HG02610 (cell line): ENCODE data around the gene CDC6.
A peak's percentile ranks its signal among the peaks of the same experiment; 100 is the strongest.

Experiments
- ATAC-seq: cut with Tn5 transposase; IDR thresholded peaks from one replicate; pipeline ENCODE4 v1.9.1; 2021; ENCODE audit warnings: mild to moderate bottlenecking, moderate library complexity; ENCODE audit not compliant: unreplicated experiment

Gene CDC6

DNA sequence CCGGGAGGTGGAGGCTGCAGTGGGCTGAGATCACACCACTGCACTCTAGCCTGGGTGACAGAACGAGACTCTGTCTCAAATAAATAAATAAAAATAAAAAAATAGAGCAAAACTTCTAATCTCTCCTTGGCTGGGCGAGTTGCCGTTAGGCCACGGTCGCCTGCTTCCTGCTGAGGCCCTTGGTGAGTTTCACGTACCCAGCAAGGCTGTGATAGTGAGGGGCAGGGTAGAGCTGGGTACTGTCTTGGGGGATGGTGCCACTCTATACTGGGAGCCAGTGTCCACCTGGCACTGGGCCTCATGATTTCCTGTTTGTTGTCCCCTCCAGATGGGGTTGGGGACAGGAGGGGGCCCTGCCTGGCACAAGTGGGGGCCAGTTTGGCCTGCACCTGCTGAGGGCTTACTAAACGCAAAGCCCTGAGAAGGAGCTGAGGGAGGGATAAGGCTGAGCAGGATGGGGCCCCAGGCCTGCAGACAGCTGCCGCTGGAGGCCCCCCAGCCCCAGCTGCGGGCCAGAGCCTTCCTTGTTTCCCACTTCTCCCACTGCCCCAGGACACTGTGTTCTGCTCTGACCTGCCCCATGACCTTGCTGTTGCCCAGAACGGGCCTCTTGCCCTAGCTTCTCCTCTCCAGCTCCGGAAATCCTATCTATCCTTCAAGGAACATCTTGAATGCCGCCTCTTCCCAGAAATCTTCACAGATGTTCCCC lies 51.4 kb downstream of the CDC6 start:
- no peak for ATAC-seq

DNA sequence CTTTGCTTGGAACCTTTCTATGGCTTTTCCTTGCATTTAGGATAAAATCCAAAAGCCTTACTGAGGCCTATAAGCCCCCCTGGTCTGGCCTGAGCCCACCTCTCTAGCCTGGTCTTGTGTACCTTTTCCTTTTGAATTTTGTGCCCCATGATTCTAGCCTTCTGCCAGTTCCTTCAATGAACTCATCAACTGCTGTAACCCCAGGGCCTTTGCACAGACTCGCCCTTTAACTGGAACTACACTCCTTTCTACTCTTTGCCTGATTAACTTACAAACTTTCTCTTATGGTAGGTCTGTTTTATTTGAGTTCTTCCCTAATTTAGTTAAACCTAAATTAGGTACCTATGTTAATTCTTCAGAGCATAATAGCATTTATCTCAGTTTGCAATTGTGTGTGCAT lies 52.6 kb downstream of the CDC6 start:
- ATAC-seq: no peak

DNA sequence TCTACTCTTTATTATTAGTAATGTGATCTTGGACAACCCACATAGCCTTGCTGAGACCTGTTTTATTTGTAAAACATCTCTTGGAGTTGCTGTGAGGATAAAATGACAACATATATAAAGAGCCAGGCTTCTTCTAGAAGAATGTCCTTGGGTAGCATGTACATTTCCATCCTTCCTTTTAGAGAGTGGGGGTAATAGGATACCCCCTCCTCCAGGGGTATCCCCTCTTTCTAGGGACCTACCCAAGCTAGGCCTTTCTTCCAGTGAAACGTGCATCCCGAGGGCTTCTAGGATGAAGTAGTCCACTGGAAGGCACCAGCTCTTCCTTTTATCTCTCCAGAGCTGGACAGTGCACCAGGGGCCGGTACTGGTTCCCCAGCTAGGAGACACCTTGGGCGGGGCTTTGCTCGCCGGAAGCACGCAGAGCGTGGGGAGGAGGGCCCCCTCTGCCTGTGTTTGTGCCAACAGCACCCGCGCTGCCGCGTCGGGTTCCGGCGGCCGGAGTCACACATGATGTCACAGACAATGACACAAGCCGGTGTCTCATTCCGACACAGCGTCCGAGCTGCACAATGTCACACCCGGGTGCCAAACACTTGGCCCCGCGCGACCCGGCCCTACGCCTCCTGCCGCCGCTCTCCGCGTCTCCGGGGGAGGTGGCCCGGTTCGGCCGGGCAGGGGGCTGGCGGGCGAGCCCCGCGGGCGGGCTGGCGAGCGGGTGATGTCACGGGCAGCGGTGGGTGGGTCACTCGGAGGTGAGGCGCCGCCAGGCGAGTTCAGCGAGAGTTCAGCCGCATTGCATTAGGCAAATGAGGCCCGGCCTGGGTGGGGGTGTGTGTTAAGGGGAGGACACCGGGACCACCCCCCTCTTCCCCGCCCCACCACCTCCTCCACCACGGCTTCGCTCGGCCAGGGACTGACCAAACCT lies 53.5 kb downstream of the CDC6 start:
- peak; percentile 48 for ATAC-seq

DNA sequence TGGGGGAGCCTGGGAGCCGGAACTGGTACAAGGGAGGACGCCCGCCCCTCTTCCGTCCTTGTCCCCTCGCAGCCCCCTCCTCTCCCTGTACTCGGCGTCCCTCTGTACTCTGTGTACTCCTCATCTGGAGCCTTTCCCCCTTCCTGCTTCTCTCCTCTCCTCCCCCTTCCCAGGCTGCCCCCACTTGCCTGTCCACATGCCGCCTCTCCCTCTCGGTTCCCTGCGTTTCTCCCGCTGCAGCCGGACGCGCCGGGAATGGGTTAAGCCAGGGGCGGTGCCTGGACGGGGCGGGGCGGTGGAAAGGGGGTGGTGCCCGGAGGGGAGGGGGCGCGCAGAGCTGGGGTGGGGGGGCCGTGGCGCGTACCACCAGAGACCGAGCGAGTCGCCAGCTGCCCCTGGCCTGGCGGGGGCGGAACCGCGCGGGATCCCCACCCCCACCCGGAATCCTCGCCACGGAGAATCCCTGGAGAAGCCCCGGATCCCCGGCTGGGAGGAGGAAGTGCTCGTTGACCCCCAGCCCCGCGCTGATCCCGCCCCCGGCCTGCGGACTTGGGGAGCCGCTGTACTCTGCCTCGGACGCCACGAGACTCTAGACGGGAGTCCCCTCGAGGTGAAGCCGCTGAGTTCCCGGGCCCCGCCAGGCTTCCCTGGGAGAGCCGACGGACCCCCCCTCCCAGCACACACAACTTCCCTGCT lies 54.3 kb downstream of the CDC6 start:
- no peak for ATAC-seq

DNA sequence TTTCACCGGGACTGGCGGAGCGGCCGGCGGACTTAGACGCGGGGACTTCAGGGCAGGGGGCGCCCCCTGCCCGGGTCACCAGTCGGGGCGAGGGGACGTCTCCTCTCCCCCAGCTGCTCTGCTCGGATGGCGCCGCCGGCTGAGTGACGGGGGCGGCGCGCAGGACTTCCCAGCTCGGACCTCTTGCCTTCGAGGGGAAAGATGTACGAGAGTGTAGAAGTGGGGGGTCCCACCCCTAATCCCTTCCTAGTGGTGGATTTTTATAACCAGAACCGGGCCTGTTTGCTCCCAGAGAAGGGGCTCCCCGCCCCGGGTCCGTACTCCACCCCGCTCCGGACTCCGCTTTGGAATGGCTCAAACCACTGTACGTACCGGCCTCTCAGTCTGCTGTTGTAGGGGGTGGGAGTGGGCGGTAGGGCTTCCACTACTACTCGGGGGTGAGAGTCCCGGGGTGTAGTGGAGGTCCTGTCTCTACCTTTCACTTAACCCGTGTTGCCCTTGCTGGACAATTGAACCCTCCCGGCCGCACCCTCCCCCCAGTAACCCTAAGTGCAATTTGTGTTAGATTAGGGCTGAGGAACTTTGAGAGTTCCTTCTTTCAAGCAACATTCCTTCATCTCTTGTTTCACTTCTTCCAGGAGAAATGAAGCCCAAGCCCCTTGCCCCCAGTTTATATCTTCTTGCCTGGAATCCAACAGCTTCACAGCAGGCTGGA lies 55.0 kb downstream of the CDC6 start:
- ATAC-seq: no peak

DNA sequence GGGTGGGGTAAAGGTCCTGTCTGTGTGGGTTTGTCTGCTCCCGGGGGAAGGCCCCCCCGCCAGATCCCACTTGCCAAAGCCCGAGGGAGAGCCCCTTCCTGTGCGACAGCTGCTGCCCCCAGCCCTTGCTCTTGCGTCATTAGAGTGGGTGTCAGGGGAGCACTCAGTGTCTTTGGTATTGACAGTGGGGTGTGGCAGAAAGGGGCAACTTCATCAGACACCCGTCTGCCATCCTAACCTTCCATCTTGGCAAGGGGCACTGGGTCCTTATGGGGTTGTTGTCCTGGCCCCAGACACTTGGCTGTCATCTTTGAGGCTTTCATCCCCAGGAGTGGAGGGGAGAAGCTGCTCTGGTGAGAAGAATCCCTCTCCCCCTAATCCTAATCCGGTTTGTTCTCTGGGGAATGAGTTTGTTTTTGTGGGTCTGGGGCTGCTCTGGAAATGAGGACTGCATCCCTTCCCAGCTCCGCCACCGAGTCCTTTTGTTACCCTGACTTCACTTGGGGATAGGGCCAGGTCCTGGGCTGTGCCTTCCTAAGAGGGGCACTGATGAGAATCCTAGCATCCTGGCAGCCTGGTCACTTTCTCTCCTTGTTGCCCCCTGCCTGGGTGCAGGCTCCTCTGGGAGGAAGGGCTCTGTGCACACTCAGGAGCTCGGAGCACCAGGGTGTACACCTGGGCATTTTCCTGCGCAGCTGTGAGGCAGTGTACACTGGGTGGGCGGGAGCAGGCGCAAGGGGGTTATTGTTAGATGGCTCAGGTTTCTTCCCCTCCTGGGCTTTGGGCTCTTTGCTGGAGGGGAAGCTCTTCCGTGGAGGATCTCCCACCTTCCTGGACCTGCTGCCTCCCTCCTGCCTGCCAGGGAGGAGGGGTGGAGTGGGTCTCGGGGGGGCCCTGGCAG lies 55.8 kb downstream of the CDC6 start:
- no peak for ATAC-seq

DNA sequence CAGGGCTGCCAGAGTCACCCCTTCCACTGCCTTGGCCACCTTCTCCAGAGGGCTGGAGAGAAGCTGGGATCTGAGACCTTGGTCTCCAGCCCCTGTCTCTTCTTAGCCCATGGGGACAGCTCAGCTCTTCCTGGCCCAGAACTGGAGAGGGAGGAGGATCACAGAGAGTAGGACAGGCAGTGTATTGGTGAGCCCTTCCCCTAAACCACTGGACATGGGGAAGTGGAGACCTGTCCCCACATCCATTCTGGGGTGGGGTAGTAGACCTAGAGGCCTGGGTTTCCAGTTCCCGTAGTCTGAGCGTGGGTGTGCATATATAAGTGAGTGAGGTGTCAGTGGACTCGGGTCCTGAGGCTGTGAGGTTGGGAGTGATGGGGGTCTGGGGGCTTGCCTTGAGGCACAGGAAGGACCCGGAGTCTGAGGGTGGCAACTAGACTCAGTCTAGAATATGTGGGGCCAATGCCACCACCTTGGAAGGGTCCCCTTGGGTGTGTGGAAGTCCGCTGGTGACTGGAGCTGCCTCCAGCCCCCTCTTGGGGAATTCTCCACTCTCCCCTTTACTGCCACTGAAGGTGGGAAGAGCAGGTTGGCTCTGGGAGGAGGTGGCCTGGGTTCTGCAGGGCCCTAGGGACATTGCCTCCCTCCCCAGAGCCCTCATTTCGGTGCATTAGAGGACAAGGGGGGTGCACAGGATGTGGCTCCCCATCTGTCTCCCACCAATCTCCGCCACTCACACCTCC lies 56.9 kb downstream of the CDC6 start:
- ATAC-seq: no peak

DNA sequence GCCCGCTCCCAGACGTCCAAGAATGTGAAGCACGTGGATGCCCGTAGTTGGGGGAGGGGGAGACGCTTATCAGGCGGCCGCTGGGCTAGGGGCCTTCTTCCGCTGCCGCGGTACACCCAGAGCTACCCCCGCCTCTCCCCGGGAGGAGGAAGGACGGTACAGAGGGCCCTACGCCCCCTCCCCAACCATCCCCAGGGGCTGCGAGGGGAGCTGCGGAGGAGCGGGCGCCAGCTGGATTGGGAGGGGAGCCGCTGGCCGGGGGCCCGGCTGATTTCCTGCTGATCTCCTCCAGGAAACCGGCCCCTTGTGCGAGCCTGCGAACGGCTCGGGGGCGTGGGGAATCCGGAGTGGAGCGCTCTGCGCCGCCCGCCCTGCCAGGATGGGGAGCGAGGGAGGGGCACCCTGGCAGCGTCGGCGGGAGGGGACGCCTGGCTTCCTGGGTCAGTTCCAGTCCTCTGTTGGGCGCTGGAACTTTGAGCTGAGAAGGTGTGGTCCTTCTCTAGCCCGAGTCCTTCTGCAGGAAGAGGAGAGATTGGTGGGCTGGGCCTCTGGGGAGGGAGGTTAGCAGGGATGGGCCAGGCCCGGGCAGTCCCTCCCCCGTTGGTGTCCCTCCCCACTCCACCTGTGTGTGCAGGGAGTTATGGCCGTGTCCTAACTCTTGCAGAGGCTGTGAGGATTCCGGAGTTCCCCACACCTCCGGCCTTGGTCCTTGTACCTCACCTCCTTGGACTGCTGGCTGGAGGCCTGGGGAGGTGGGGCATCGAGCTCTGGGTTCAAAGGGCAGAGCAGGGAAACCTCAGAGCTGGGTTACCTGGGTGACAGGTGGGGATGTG lies 57.7 kb downstream of the CDC6 start:
- ATAC-seq: no peak

DNA sequence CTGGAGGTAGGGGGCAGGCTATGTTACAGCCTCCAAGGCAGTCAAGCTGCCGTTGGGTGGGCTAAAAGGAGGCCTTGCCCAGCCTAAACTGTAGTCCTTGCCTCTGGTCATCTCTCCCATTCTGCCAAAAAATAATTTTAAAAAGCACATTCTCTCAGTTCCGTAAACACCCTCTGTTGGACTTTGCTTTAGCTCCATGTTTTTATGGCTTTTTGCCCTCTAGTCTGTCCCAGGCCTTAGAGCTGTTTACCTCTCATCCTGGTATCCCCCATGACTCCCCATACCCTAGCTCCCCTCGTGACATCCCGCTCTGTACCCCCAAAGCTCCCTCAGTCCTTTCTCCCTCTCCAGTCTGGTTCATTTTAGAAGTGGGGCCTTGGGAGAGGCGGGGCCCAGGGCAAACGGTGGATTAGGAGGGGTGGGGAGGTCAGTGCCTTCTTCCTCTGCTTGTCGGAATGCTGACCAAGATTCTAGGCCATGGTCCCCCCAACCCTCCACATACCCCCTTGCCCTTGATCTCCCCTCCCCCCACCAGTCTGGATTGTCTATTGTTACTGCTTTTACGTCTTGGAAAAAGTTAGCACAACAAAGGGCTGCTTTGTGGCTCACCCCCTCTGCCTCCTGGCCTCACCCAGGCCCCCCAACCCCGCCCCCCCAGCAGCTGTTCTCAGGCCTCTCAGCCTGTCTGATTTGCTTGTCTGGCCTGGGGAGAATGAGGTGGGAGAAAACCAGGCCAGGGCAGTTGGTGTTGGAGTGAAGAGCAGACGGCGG lies 58.5 kb downstream of the CDC6 start:
- ATAC-seq: no peak

DNA sequence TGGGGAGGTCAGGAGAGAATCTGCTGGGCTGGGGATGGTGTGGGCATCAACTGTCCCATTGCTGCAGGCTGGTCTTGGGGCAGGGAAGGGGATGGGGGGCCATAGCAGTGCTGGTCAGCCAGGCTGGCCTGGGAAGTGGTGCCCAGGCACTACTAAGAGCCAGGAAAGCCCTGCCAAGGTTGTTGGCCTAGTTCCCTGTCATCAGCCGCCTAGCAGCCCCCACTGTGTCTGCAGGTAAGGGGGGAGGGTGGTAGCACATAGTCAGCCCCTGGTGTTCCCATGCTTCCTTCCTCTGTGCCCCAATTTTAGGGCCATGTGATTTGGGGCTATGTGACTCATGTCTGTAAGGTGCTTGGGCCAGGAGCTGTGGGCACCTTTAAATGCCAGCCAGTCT lies 59.1 kb downstream of the CDC6 start:
- ATAC-seq: no peak

DNA sequence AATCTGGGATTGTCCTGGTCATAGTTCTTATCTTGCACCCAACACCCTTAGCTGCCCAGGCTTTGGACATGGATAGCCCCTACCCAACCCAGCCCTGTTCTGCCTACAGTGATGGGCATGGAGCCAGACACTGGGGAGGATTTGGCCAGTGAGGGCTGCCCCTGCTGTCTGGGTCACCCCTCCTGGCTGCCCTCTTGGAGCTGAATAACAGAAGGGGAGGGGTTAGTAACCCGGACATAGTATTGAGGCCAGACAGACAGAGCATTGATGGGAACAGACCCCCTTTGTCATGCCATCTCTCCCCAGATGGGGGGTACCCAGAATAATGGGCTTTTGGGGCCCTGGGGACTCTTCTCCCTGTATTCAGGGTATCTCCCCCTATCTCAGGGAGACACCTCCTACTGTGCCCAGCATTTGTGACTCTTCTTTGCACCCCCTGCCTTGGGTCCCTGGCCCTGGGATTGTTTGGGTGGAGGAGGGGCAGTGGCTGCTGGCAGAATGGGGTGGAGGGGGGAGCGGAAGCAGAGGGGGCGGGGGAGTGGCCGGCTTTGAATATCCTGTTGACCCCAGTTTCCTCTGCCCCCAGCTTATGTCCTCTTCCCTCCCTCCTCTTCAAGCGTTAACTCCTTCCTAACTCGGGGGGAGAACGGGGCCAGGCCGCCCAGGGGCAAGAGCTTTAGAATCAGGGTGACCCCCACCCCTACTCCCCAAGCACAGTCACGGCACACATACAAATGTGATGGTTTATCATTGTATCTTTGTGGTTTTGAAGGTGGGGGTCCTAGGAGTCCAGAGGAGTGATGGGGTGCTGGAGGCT lies 59.8 kb downstream of the CDC6 start:
- ATAC-seq: no peak

DNA sequence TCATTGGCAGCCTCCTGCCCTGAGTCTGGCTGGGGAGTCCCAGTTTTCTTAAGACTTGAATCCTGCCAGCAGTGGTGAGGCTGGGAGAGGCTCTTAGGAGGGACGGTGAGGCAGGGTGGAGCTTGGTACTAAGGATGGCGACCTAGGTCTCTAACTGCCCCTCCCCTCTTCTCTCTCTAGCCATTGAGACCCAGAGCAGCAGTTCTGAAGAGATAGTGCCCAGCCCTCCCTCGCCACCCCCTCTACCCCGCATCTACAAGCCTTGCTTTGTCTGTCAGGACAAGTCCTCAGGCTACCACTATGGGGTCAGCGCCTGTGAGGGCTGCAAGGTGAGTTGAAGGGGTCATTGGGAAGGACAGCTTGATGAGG lies 60.4 kb downstream of the CDC6 start:
- ATAC-seq: no peak

DNA sequence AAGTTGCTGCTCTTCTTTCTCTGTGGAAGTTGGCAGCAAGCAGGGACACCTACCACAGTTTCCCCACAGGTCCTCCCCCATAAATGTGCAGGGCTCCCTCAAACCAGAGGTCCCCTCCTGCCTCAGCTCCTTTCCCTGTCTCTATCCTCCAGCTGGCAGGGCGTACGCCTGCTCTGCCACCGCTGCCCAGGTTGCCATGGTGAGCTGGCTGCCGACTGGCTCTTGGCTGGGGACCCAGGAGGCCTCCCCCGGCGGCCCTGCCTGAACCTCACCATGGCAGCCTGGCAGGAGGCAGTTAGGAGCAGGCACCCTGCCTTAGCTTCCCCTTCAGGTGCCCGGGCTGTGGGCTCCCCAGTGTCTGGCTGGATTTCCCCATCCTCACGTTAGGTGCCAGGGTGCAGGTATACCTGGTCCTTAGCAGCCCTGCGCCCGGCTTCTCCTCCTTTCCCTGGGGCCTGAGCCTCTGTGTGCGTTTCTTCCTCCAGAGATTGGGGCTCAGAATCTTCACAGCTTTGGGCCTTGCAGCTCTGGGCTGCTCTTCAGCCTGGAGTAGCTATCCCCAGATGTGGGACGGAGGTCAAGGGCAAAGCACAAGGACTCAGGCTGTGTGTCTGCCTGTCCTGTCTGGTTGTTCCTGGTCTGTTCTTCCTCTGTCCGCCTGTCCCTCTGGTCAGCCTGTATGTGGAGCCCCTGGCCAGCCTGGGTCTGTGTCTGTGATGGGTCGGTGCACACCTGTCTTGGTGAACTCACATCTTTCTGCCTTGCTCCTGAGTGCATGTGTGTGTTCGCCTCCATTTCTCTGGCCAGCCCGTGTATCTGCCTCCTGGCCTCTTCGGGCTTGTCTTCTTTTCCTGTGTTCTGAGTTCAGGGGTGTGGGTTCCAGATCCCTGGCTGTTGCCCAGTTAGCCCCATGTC lies 61.1 kb downstream of the CDC6 start:
- no peak for ATAC-seq

DNA sequence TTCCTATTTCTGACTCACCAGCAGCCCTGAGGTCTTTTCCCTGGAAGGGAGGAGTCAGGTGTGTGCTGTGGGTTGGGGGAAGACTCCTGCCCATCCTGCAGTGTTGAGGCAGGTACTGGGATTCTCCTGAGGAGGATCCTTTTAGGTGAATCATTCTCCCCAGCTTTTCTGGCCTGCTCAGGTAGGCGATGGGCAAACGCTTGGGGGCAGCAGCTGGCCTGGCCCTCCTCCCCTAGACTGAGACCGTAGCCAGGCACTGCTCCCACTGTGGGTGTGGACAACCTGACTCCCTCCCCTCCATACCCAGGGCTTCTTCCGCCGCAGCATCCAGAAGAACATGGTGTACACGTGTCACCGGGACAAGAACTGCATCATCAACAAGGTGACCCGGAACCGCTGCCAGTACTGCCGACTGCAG lies 61.8 kb downstream of the CDC6 start:
- no peak for ATAC-seq

DNA sequence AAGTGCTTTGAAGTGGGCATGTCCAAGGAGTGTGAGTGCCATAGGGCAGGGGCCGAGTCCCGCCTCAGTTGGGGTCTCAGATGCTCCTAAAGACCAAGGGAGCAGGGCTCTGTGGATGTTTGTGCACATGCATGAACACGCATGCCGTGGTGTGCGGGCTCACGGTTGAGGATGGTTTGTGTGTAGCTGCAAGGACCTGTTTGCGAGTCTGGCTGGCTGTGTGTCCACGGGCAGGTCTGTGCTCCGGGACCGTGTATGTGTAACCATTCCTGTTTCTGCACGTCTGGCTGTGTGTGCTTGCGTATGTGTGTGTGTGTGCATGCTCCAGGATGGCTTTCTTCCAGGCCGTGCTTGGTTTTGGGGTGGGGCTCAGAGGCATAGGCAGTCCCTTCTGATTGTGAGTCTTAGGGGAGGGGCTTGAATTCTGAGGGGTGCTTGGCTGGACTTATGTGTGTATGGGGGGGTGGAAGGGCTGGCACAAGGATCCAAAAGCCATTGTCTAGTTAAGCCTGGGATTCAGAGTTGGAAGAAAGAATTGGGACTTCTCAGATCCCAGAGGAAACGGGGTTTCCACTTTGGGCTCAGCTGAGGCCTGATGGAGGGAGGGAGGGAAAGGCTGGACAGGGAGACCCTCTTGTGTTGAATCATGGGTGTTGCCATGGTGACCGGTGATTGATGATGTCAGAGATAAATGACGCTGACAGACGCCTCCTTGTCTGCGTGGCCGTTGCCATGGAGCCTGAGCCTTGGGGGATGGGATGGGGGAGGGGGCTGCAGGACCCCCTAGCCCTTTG lies 62.4 kb downstream of the CDC6 start:
- no peak for ATAC-seq
